HG03108 (cell line): ENCODE measurements around the gene PCDHGC3.
A peak's percentile ranks its signal among the peaks of the same experiment; 100 is the strongest.

Experiments used
- ATAC-seq: cut with Tn5 transposase; IDR thresholded peaks from one replicate; pipeline ENCODE4 v1.9.1; 2021; ENCODE audit warnings: moderate library complexity; ENCODE audit not compliant: unreplicated experiment

The PCDHGC3 gene

GRCh38 chr5:141519605-141520565, 44.1 kb downstream of the PCDHGC3 start:
- no peak for ATAC-seq

- ATAC-seq: no peak
Measured at GRCh38 chr5:141521244-141521781, 45.5 kb downstream of the PCDHGC3 start.

- ATAC-seq: no peak
Measured at GRCh38 chr5:141522301-141522700, 46.5 kb downstream of the PCDHGC3 start.

GRCh38 chr5:141523991-141524390, 48.2 kb downstream of the PCDHGC3 start:
- ATAC-seq: no peak

GRCh38 chr5:141524604-141525597, 49.1 kb downstream of the PCDHGC3 start:
- peak; percentile 77 for ATAC-seq

- no peak for ATAC-seq
Measured at GRCh38 chr5:141525653-141526052, 49.9 kb downstream of the PCDHGC3 start.

- no peak for ATAC-seq
Measured at GRCh38 chr5:141527426-141527825, 51.7 kb downstream of the PCDHGC3 start.
